Hematopoietic multipotent progenitor cell treated with erythropoietin and hydrocortisone succinate and interleukin-3 and kit ligand, for 17 days (in vitro differentiated cells): Measurements from ENCODE around the gene SLC66A1.
"Not testable (repeated sequence)": the region's sequence is repeated elsewhere in the genome, so short reads cannot be mapped to it uniquely, and the experiment has no call there.

Source experiments
- DNase-seq: peaks from one replicate; pipeline ENCODE4 v3.0.0-alpha.2; 2015; ENCODE audit warnings: low spot score

The SLC66A1 gene

DNA sequence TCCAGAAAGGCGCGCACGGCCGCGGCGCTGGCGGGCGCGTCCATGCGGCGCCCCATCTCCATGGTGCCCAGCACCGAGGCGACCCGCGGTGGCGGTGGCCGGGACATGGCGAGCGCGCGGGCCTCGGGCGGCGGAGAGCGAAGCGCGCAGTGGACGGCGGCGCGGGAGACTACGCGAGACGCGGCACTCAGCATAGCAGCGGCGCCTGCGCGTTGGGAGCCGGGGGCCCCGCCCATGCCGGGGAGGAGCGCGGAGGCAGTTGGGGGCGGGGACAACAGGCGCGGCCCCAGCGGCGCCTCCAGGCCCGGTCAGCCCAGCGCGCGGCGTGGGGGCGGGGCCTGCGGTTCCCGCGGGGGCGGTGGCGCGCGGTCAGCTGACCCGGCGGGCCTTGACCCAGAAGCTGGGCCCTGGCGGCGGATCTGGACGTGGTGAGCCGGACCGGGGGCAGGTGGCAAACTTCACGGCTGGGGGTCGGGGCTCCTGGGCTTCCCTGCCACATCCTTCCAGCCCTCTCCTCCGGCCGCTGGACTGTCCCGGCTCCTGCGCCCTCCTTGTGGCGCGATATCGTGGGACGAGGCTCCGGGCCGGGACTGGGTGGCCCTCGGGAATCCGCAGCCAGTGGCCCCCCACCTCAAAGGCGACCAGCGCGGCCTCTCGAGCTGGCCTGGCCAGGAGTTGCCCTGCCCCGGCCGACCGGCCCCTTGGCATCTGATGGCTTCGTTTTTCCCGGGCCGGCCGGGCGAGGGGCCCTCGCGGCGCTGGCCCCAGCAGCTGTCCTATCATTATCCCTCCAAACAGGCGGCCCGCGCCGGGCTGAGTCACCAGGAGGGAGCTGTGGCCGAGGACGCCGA is at the start of gene SLC66A1, which contains the start of gene AKR7A2:
TSS of gene SLC66A1 (plus strand) at position 396 of the 851 bp plus-strand sequence. CDS start 5,352 bp downstream, outside the sequence.
TSS of gene AKR7A2 (minus strand) at position 214 of the 851 bp plus-strand sequence. CDS start at position 194, 20 bp downstream.
- DNase-seq: peak; percentile 95

DNA sequence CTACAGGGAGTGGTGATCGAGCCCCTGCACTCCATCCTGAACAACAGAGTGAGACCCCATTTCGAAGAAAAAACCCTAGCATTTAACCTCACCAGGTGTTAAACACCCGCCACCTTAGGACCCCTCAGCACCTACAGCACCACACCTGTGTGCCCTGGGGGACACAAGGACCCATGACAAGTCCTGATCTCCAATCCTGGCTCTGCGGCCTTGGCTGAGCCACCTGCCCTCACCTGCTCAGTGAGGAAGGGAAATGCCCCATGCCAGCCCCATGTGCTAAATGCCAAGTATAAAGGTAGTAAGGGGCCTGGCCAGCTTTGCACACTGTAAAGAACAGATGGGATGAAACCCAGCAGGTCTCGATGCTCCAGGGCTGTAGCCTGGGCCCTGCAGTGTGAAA is 49.4 kb upstream of the SLC66A1 start:
- DNase-seq: no peak

DNA sequence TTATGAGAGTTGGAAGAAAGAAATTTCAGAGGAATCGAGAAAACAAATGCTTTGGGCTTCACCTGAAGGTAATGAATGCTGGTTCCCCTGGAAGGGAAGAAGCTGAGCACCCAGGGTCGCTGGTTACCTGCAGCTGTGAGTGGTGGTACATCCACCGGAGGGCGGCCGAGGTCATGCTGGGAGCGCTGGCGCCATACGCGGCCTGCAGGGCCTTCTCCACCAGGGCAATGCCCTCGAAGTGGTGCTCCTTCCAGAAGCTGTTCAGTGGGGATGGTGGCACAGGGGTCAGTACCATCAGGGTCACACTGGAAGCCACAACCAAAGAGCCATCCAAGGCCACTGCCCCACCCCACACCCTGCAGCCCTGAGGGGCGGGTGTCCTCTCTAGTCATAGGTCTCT is 43.7 kb upstream of the SLC66A1 start:
- no peak for DNase-seq

DNA sequence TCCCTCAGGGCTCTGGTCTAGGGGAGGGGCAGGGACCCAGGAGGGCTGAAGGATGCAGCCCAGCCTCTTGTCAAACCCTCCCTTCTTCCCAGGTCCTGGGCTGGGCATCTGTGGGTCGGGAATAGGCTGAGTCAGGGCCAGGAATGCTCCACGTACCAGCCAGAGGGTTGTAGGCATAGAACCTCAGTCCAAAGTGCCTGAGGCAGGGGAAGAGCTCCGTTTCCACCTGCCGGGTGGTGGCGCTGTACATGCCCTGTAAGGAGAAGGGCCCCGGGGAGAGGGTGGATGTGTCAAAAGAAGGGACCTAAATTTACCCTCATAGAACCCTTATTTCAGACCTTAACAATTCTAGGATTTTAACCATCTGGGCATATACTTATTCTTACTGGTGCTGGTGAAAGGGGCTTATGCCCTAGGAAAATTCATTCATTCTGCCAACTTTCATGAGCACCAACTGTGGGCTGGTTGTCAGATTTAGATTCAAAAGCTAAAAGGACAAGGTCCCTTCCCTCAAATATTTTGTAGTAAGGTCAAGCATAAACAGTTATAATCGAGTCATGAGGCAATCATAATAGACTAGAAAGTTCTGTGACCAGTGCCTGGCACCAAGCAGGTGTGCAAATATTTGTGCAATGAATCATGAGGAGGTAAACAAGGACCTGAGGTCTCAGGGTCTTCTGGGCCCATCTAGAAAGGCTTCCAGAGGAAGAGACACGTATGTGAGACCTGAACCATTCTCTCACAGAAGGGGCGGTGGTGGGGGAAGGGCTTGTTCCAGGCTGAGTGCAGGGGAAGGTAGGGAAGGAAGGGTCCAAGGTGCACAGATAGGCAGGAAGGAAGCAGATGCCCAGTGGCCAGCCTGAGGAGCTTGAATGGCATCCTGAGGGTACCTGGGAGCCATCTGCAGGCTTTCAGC is 42.4 kb upstream of the SLC66A1 start:
- not testable (repeated sequence) for DNase-seq

- DNase-seq: not testable (repeated sequence)
Observed at GRCh38 chr1:19270343-19270730, 41.8 kb upstream of the SLC66A1 start.

- no peak for DNase-seq
Observed at GRCh38 chr1:19272064-19272463, 40.1 kb upstream of the SLC66A1 start.

DNA sequence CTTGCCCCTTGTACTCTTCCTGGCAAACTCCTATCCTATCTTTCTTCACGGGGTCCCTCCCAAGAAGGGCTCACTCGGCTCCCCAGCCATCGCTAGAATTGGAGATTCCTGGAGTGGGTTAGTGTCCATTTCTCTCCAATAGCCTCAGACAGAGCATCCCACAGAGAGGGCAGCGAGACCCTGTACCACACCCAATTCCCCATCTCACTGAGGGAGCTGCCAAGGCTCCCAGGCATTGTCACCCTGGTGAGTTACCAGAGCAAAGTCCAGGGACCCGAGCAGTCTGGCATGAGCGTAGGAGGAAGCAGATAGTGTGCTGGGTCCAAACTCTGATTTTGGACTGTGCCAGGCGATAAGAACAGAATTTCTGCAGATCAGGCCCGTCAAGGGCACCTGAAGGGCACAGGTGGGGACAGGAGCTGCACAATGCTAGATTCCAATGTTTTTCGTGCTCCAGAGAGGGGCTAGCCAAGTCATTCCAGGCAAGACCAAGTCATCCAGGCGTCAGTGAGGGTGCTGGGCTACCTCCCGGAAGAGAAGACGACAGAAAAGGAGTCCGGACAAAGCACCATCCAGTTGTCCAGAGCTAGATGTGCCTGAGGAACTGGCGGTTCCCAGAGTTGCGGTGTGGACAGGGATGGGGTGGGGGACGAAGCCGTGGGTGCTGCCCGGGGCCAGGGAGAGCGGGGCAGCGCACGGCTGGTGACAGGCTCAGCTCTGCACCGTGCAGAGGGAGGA is 38.9 kb upstream of the SLC66A1 start:
- DNase-seq: no peak

DNA sequence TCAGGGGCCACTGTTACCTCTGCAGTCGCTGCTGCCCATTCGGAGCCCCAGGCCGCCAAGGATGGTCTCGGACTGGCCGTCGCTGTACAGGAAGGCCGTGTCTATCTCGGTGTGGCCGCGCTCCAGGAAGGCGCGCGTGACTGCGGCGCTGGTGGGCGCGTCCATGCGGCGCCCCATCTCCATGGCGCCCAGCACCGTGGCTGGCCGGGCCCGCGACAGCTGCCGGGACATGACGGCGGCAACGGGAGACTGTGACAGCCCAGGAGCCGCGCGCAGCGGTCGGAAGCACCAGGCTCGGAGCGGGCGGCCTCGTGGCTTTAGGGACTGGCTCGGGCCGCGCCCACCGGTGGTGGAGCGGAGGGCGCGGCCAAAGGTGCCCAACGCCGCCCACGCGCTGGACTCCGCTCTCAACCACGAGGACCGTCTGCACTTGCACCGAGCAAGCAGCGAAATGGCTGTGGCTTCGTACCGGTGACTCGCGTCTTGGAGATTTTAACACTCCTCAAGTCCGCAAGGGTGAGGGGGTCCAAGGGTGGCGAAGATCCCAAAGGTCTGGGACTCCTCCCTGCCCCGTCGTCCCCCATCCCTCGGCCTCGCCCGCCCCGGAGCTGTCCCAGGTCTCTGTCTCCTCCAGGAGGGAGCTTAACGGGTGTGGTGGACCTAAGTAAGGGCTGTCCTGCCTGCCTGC is 38.1 kb upstream of the SLC66A1 start:
- not testable (repeated sequence) for DNase-seq

DNA sequence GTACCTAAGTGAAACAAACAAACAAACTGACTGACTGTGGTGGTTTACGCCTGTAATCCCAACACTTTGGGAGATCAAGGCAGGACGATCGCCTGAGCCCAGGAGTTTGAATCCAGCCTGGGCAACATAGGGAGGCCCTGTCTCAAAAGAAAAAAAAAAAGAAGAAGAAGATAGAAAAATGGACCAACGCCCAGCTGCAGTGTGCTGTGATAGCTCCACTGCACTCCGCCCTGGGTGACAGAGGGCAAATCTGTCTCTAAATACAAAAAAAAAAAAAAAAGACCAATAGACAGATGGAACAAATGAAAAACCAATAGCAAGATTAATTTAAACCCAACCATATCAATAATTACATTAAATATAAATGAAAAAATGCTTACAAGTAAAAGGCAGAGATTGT is 37.5 kb upstream of the SLC66A1 start:
- no peak for DNase-seq

DNA sequence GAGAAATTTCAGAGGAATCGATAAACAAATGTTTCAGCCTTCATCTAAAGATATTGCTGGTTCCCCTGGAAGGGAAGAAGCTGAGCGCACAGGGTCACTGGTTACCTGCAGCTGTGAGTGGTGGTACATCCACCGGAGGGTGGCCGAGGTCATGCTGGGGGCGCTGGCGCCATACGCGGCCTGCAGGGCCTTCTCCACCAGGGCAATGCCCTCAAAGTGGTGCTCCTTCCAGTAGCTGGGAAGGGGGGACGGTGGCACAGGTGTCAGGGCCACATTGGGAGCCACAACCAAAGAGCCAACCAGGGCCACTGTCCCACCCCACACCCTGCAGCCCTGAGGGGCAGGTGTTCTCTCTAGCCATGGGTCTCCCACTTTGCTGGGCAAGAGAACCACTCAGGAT is 28.2 kb upstream of the SLC66A1 start:
- DNase-seq: no peak

DNA sequence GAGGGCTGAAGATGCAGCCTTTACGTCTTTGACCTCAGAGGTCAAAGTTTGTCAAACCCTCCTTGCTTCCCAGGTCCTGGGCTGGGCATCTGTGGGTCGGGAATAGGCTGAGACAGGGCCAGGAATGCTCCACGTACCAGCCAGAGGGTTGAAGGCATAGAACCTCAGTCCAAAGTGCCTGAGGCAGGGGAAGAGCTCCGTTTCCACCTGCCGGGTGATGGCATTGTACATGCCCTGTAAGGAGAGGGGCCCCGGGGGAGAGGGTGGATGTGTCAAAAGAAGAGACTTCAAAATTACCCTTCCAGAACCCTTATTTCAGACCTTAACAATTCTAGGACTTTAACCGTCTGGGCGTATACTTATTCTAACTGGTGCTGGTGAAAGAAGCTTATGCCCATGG is 27.2 kb upstream of the SLC66A1 start:
- DNase-seq: no peak

- DNase-seq: not testable (repeated sequence)
Observed at GRCh38 chr1:19285366-19285765, 26.8 kb upstream of the SLC66A1 start.

- not testable (repeated sequence) for DNase-seq
Observed at GRCh38 chr1:19285807-19286206, 26.3 kb upstream of the SLC66A1 start.

DNA sequence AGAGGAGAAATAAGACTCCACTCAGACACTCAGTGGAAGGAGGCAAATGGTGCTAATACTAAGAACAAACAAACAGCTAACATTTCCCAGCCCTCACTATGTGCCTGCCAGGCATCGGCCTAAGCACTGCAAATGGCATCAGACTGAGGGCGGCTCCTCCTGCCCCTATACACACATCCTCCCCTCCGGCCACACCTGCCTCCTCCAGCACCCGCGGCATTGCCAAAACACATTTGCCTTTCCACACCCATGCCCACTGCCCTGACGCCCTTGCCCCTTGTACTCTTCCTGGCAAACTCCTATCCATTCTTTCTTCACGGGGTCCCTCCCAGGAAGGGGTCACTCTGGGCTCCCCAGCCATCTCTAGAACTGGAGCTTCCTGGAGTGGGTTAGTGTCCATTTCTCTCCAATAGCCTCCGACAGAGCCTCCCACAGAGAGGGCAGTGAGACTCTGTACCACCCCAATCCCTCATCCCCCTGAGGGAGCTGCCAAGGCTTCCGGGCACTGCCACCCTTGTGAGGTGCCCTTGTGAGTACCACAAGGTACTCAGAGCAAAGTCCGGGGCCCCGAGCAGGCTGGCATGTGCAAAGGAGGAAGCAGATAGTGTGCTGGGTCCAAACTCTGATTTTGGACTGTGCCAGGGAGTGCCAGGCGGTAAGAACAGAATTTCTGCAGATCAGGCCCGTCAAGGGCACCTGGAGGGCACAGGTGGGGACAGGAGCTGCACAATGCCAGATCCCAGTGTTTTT is 24.5 kb upstream of the SLC66A1 start:
- DNase-seq: no peak

DNA sequence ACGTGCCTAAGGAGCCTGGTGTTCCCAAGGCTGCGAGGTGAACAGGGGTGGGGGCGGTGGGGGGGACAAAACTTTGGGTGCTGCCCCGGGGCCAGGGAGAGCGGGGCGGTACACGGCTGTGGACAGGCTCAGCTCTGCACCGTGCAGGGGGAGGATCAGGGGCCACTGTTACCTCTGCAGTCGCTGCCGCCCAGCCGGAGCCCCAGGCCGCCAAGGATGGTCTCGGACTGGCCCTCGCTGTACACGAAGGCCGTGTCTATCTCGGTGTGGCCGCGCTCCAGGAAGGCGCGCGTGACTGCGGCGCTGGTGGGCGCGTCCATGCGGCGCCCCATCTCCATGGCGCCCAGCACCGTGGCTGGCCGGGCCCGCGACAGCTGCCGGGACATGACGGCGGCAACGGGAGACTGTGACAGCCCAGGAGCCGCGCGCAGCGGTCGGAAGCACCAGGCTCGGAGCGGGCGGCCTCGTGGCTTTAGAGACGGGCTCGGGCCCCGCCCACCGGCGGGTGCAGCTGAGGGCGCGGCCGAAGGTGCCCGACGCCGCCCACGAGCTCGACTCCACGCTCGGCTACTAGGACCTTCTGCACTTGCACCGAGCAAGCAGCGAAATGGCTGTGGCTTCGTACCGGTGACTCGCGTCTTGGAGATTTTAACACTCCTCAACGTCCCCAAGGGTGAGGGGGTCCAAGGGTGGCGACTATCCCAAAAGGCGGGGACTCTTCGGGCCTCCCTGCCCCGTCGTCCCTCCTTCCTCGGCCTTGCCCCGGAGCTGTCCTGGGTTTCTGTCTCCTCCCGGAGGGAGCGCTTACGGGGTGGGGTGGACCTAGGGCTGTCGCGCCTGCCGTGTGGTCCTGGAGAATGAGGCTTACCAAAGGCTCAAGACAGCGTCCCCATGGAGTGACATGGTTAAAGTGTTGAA is 23.5 kb upstream of the SLC66A1 start, which contains the start of gene AKR7A3:
TSS of gene AKR7A3 (minus strand) at position 447 of the 918 bp plus-strand sequence. CDS start at position 386, 61 bp downstream.
- DNase-seq: peak; percentile 41

DNA sequence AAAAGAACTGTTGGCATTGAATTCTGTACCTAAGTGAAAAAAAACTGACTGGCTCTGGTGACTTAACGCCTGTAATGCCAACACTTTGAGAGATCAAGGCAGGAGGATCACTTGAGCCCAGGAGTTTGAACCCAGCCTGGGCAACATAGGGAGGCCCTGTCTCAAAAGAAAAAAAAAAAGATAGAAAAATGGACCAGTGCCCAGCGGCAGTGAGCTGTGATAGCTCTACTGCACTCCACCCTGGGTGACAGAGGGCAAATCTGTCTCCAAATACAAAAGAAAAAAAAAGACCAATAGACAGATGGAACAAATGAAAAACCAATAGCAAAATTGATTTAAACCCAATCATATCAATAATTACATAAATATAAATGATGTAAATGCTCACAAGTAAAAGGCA is 22.9 kb upstream of the SLC66A1 start:
- no peak for DNase-seq

DNA sequence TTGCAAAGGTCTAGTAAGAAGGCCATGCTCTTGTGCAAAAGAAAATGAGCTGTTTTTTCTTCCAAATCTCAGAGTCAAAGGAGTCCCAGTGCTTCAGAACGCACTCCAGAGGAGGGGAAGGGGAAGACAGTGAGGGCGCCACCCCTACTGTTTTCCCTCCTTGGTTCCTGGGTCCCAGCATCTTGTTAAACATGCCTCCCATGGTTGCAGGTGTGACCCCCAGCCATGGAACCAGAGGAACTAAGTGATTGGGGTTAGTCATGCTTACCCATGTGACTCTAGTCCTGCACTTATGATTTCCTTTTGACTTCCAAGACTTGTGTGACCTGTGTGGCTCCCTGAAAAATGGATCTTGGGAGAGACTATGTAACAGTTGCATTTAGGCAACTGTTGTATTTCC is 17.5 kb upstream of the SLC66A1 start:
- DNase-seq: no peak

DNA sequence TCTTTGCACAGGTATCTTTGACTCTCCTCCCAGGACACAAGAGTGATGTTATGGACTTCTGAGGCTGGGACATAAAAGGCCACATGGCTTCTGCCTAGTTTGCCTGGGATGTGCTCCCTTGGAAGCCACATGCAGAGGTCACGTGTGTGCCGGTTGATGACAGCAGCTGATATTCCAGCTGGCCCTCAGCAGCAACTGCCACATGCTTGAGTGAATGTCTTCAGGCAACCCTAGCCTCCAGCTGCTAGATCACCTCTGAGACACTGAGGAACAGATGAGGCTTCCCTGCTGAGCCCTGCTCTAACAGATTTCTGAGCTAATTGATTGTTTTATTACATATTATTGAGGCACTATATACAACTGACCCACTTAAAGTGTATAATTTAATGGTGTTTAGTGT is 11.9 kb upstream of the SLC66A1 start:
- no peak for DNase-seq

- DNase-seq: not testable (repeated sequence)
Observed at GRCh38 chr1:19304081-19304480, 8.0 kb upstream of the SLC66A1 start.
